ENCODE data around the gene RBM14.
A peak's percentile ranks its signal among the peaks of the same experiment; 100 is the strongest.
"Not testable (repeated sequence)": the region's sequence is repeated elsewhere in the genome, so short reads cannot be mapped to it uniquely, and the experiment has no call there.

RBM14 gene

GRCh38 chr11:66628061-66628603 is 11.7 kb downstream of the RBM14 start:
- no peak for DNase-seq (ENCODE audit: low spot score in 2 of 2)
- no peak for ATAC-seq (replicated peaks; ENCODE audit: extremely low read depth, poor library complexity, severe bottlenecking)
- peak overlapping the region; percentile 7 for H3K4me3 Mint-ChIP-seq
- H3K36me3 Mint-ChIP-seq (ENCODE audit: insufficient read depth) = peaks cover 77% of the 10 kb centered on the region
- peaks cover 67% of the 10 kb centered on the region for H3K4me1 Mint-ChIP-seq
- H3K9me3 Mint-ChIP-seq = no peaks in the 10 kb centered on the region
- H3K27me3 Mint-ChIP-seq = no peaks in the 10 kb centered on the region
- H3K27ac Mint-ChIP-seq (ENCODE audit: low read depth) = peak overlapping the region; percentile 4

- H3K27ac Mint-ChIP-seq (ENCODE audit: low read depth) = peak overlapping the region; percentile 15
- H3K27me3 Mint-ChIP-seq = no peaks in the 10 kb centered on the region
- DNase-seq (ENCODE audit: low spot score in 2 of 2) (no peak), ATAC-seq (replicated peaks; ENCODE audit: extremely low read depth, poor library complexity, severe bottlenecking) (no peak)
- no peaks in the 10 kb centered on the region for H3K9me3 Mint-ChIP-seq
- H3K4me3 Mint-ChIP-seq = no peak overlapping the region
- peaks cover 73% of the 10 kb centered on the region for H3K36me3 Mint-ChIP-seq (ENCODE audit: insufficient read depth)
- peaks cover 56% of the 10 kb centered on the region for H3K4me1 Mint-ChIP-seq
These were observed 12.9 kb downstream of the RBM14 start for GRCh38 chr11:66629356-66629755.

- Mint-ChIP-seq H3K9me3 (no peaks in the 10 kb centered on the region), H3K4me3 (no peak overlapping the region), H3K27ac (ENCODE audit: low read depth) (no peak overlapping the region), H3K36me3 (ENCODE audit: insufficient read depth) (peaks cover 55% of the 10 kb centered on the region), H3K27me3 (no peaks in the 10 kb centered on the region), H3K4me1 (peaks cover 43% of the 10 kb centered on the region)
- DNase-seq (ENCODE audit: low spot score in 2 of 2) = no peak
- no peak for ATAC-seq (replicated peaks; ENCODE audit: extremely low read depth, poor library complexity, severe bottlenecking)
These were observed 15.5 kb downstream of the RBM14 start for GRCh38 chr11:66631883-66632282.

- Mint-ChIP-seq H3K36me3 (ENCODE audit: insufficient read depth) (peaks cover 49% of the 10 kb centered on the region), H3K27me3 (no peaks in the 10 kb centered on the region), H3K4me1 (peaks cover 41% of the 10 kb centered on the region), H3K27ac (ENCODE audit: low read depth) (no peak overlapping the region), H3K4me3 (no peak overlapping the region), H3K9me3 (no peaks in the 10 kb centered on the region)
- ATAC-seq (replicated peaks; ENCODE audit: extremely low read depth, poor library complexity, severe bottlenecking) = no peak
- DNase-seq (ENCODE audit: low spot score in 2 of 2) = no peak
These were observed 16.5 kb downstream of the RBM14 start for GRCh38 chr11:66632952-66633351.

GRCh38 chr11:66636411-66636810 is 20.0 kb downstream of the RBM14 start:
- DNase-seq (ENCODE audit: low spot score in 2 of 2) (no peak), ATAC-seq (replicated peaks; ENCODE audit: extremely low read depth, poor library complexity, severe bottlenecking) (no peak)
- Mint-ChIP-seq H3K4me3 (no peak overlapping the region), H3K4me1 (peaks cover 48% of the 10 kb centered on the region), H3K36me3 (ENCODE audit: insufficient read depth) (peaks cover 57% of the 10 kb centered on the region), H3K27ac (ENCODE audit: low read depth) (no peak overlapping the region), H3K27me3 (no peaks in the 10 kb centered on the region), H3K9me3 (no peaks in the 10 kb centered on the region)

- Mint-ChIP-seq H3K36me3 (ENCODE audit: insufficient read depth) (peaks cover 61% of the 10 kb centered on the region), H3K4me1 (peaks cover 51% of the 10 kb centered on the region), H3K27me3 (no peaks in the 10 kb centered on the region), H3K4me3 (peak overlapping the region; percentile 99), H3K27ac (ENCODE audit: low read depth) (peak overlapping the region; percentile 96), H3K9me3 (no peaks in the 10 kb centered on the region)
- no peak for DNase-seq (ENCODE audit: low spot score in 2 of 2)
- ATAC-seq (replicated peaks; ENCODE audit: extremely low read depth, poor library complexity, severe bottlenecking) = no peak
These were observed 21.2 kb downstream of the RBM14 start for GRCh38 chr11:66637557-66638176.

- DNase-seq (ENCODE audit: low spot score in 2 of 2) (peak; percentile 89 to 97), ATAC-seq (replicated peaks; ENCODE audit: extremely low read depth, poor library complexity, severe bottlenecking) (peak; percentile 92)
- H3K27ac Mint-ChIP-seq (ENCODE audit: low read depth) = peak within 1 kb of the TSS; percentile 96
- peaks cover 67% of the 10 kb centered on the region for H3K36me3 Mint-ChIP-seq (ENCODE audit: insufficient read depth)
- H3K27me3 Mint-ChIP-seq = no peaks in the 10 kb centered on the region
- H3K4me3 Mint-ChIP-seq = peak within 1 kb of the TSS; percentile 99
- H3K9me3 Mint-ChIP-seq = no peaks in the 10 kb centered on the region
- peaks cover 59% of the 10 kb centered on the region for H3K4me1 Mint-ChIP-seq
These were observed 22.0 kb downstream of the RBM14 start, which contains the start of gene RBM4 for GRCh38 chr11:66638177-66639065. RBM4 (plus strand) TSS chr11:66638703; CDS start chr11:66639712, 1,009 bp downstream.

GRCh38 chr11:66639066-66639813 is 22.8 kb downstream of the RBM14 start:
- Mint-ChIP-seq H3K4me1 (peaks cover 67% of the 10 kb centered on the region), H3K9me3 (no peaks in the 10 kb centered on the region), H3K27ac (ENCODE audit: low read depth) (peak overlapping the region; percentile 96), H3K27me3 (no peaks in the 10 kb centered on the region), H3K36me3 (ENCODE audit: insufficient read depth) (peaks cover 73% of the 10 kb centered on the region), H3K4me3 (peak overlapping the region; percentile 99)
- ATAC-seq (replicated peaks; ENCODE audit: extremely low read depth, poor library complexity, severe bottlenecking) (peak; percentile 15), DNase-seq (ENCODE audit: low spot score in 2 of 2) (peak in 1 of 2 donors; percentile 20)

GRCh38 chr11:66639814-66640340 is 23.4 kb downstream of the RBM14 start:
- Mint-ChIP-seq H3K27ac (ENCODE audit: low read depth) (peak overlapping the region; percentile 96), H3K4me1 (peaks cover 69% of the 10 kb centered on the region), H3K36me3 (ENCODE audit: insufficient read depth) (peaks cover 78% of the 10 kb centered on the region), H3K4me3 (peak overlapping the region; percentile 99)
- not testable (repeated sequence) for DNase-seq (ENCODE audit: low spot score in 2 of 2); H3K9me3 Mint-ChIP-seq; H3K27me3 Mint-ChIP-seq; ATAC-seq (replicated peaks; ENCODE audit: extremely low read depth, poor library complexity, severe bottlenecking)

- DNase-seq (ENCODE audit: low spot score in 2 of 2) (no peak), ATAC-seq (replicated peaks; ENCODE audit: extremely low read depth, poor library complexity, severe bottlenecking) (no peak)
- Mint-ChIP-seq H3K9me3 (no peaks in the 10 kb centered on the region), H3K36me3 (ENCODE audit: insufficient read depth) (peaks cover 90% of the 10 kb centered on the region), H3K4me1 (peaks cover 87% of the 10 kb centered on the region), H3K4me3 (peak overlapping the region; percentile 99), H3K27ac (ENCODE audit: low read depth) (peak overlapping the region; percentile 75), H3K27me3 (no peaks in the 10 kb centered on the region)
These were observed 25.4 kb downstream of the RBM14 start for GRCh38 chr11:66641834-66642233.

GRCh38 chr11:66643745-66644437 is 27.5 kb downstream of the RBM14 start:
- Mint-ChIP-seq H3K27me3 (no peaks in the 10 kb centered on the region), H3K4me1 (peaks cover 91% of the 10 kb centered on the region), H3K4me3 (peak overlapping the region; percentile 99), H3K9me3 (no peaks in the 10 kb centered on the region), H3K36me3 (ENCODE audit: insufficient read depth) (peaks cover 94% of the 10 kb centered on the region), H3K27ac (ENCODE audit: low read depth) (peak overlapping the region; percentile 75)
- DNase-seq (ENCODE audit: low spot score in 2 of 2) (no peak), ATAC-seq (replicated peaks; ENCODE audit: extremely low read depth, poor library complexity, severe bottlenecking) (no peak)

Data from central memory CD8-positive, alpha-beta T cell (primary cell).